BE2C (cell line): Measurements from ENCODE around the gene OR52I1.

Experiments used
- DNase-seq: peaks from one replicate; pipeline ENCODE4 v3.0.0-alpha.2; 2020
- H3K27me3 ChIP-seq: fragments of 250-450 bp; sonication (Bioruptor Pico); 2 replicates; pipeline ENCODE4 v1.5.1; 2020; ENCODE audit warnings: mild to moderate bottlenecking
- H3K36me3 ChIP-seq: fragments of 250-450 bp; sonication (Bioruptor Pico); 2 replicates; pipeline ENCODE4 v1.5.1; 2020; ENCODE audit warnings: mild to moderate bottlenecking
- H3K4me1 ChIP-seq: fragments of 250-450 bp; sonication (Bioruptor Pico); 2 replicates; pipeline ENCODE4 v1.5.1; 2020
- H3K4me3 ChIP-seq: 2 replicates; pipeline ENCODE4 v1.5.1; 2011; ENCODE audit warnings: low read depth, low read length
- H3K9me3 ChIP-seq: fragments of 250-450 bp; sonication (Bioruptor Pico); 2 replicates; pipeline ENCODE4 v1.5.1; 2020
- CTCF ChIP-seq: IDR thresholded peaks from 2 replicates; pipeline ENCODE4 v1.5.1; 2012; ENCODE audit warnings: mild to moderate bottlenecking, low read depth, low read length

The OR52I1 gene

GRCh38 chr11:4626207-4627099 is 32.6 kb downstream of the OR52I1 start:
- Histone ChIP-seq H3K4me1 (no peaks in the 10 kb centered on the region), H3K9me3 (no peaks in the 10 kb centered on the region), H3K4me3 (no peak overlapping the region), H3K27me3 (no peaks in the 10 kb centered on the region), H3K36me3 (no peaks in the 10 kb centered on the region)
- peak; percentile 65 for TF ChIP-seq CTCF
- peak; percentile 73 for DNase-seq

GRCh38 chr11:4636136-4636535 is 42.3 kb downstream of the OR52I1 start:
- no peak for TF ChIP-seq CTCF
- H3K27me3 ChIP-seq, result no peaks in the 10 kb centered on the region
- H3K4me3 ChIP-seq, result no peak overlapping the region
- H3K4me1 ChIP-seq, result no peaks in the 10 kb centered on the region
- H3K36me3 ChIP-seq, result no peaks in the 10 kb centered on the region
- DNase-seq, result no peak
- no peaks in the 10 kb centered on the region for H3K9me3 ChIP-seq

- TF ChIP-seq CTCF, result peak; percentile 73
- H3K4me3 ChIP-seq, result no peak within 1 kb of the TSS
- H3K27me3 ChIP-seq, result no peaks in the 10 kb centered on the region
- no peaks in the 10 kb centered on the region for H3K9me3 ChIP-seq
- DNase-seq, result peak; percentile 48
- H3K4me1 ChIP-seq, result no peaks in the 10 kb centered on the region
- H3K36me3 ChIP-seq, result no peaks in the 10 kb centered on the region
These were observed 43.3 kb downstream of the OR52I1 start, which contains the start of gene OR51D1 for GRCh38 chr11:4636962-4637661. TSS of gene OR51D1 (plus strand) at chr11:4637477. CDS start at chr11:4639791, 2,314 bp downstream.

GRCh38 chr11:4637662-4638047 is 43.8 kb downstream of the OR52I1 start:
- no peaks in the 10 kb centered on the region for H3K36me3 ChIP-seq
- H3K27me3 ChIP-seq, result no peaks in the 10 kb centered on the region
- H3K9me3 ChIP-seq, result no peaks in the 10 kb centered on the region
- TF ChIP-seq CTCF, result no peak
- H3K4me3 ChIP-seq, result no peak overlapping the region
- no peaks in the 10 kb centered on the region for H3K4me1 ChIP-seq
- no peak for DNase-seq

GRCh38 chr11:4639931-4640330 is 46.1 kb downstream of the OR52I1 start:
- Histone ChIP-seq H3K4me1 (no peaks in the 10 kb centered on the region), H3K4me3 (no peak overlapping the region), H3K27me3 (no peaks in the 10 kb centered on the region), H3K36me3 (no peaks in the 10 kb centered on the region), H3K9me3 (no peaks in the 10 kb centered on the region)
- DNase-seq, result no peak
- no peak for TF ChIP-seq CTCF

- Histone ChIP-seq H3K36me3 (no peaks in the 10 kb centered on the region), H3K4me1 (no peaks in the 10 kb centered on the region), H3K27me3 (no peaks in the 10 kb centered on the region), H3K9me3 (no peaks in the 10 kb centered on the region), H3K4me3 (no peak overlapping the region)
- no peak for DNase-seq
- TF ChIP-seq CTCF, result no peak
These were observed 47.7 kb downstream of the OR52I1 start for GRCh38 chr11:4641501-4641900.
